DMS79 (cell line): ENCODE data around the gene CABP7.

Experiments used
- DNase-seq: peaks from one replicate; lab custom pipeline; 2025; lab: John Stamatoyannopoulos, UW

The CABP7 gene

DNA sequence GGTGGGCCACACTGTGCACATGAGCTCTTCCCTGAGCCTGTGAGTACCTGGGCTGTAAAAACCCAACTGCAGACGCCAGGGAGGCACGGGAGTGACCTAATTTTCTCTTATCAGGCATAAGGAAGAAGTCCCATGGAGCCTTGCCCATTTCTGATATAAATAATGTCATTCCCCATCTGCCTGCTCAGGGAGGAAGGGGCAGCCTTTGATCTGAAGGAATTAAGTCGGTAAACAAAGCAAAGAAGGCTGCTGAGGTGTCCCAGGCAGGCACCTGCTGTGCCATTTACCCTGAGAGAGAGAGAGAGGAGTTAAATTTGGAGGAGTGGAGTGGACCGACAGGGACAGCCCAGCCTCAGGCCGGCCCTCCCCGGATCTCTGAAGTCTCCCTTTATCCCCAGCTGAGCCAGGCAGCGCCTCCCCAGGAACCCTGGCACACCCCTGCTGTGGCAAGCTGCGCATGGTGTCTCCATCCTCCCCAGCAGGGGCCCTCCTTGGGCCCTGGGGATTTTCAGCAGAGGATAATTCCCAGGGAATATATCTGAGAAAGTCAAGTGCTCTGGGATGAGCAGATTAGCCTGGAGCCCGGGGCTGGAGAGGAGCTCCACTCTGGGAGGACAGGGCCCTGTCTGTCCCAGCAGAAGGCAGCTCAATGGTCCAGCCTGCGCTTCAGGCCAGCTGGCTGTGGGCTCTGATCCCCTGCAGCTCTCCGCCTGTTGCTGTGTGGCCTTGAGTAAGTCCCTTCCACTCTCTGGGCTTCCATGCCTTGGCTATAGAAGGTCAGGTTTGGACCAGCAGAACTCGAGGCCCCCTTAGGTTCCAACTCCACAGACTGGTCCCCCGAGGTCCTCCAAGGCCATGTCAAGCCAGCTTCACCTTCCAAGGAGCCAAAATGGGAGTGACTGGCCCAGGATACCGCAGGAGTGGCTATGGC lies 17.5 kb upstream of the CABP7 start:
- DNase-seq = no peak

DNA sequence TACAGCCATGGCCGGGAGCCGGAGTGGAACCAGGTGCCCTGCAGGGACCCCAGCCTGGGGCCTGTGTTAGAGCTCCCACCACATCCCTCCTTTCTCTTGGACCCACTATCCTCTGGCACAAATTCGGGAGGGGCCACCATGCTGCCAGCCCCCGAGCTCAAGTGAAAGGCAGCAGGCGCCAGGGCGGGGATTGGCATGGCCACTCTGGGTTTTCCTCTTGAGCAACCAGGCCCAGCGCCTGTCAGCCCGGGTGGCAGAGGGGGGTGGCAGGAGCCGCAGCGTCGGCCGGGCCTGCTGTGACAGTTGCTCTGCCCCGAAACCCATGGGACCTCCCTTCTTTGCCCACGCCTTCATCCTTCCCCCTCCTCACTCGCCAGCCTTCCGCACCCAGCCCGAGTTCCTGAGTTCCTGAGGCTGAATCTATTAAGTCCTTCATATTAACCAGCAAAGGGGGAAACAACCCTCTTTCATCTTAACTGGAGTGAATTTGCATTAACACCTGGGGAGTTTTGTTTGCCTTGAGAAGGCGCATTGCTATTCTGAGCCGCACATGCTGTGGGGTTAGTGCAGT lies 16.8 kb upstream of the CABP7 start:
- no peak for DNase-seq

DNA sequence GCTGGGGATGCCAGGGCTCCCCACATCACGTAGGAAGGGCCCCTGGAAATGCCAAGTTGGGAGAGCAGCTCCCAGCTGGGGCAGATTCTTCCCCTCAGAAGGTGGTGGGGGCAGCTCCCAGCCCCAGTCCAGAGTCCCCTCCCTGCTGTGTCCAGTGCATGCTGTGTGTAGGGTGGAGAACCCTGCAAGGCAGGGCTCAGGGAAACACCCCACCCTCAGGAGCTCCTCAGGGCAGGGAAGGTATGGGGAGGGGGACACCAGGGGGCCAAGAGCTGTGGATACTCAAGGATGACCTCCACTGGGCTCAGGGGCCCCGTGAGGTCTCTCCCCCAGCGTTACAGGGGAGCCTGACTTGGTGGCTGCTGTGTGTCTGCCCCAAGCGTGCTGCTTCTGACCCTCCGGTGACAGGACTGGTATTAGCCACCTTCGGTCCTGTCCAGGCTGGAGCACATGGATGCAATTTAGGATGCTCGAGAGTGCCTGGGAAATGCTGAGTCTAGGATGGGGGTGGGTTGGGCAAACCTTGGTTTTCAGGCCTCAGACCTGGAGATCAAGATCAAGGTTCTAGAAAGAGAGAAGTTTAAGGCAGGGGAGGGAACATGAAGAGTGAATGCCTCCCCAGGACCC lies 16.1 kb upstream of the CABP7 start:
- DNase-seq = no peak

DNA sequence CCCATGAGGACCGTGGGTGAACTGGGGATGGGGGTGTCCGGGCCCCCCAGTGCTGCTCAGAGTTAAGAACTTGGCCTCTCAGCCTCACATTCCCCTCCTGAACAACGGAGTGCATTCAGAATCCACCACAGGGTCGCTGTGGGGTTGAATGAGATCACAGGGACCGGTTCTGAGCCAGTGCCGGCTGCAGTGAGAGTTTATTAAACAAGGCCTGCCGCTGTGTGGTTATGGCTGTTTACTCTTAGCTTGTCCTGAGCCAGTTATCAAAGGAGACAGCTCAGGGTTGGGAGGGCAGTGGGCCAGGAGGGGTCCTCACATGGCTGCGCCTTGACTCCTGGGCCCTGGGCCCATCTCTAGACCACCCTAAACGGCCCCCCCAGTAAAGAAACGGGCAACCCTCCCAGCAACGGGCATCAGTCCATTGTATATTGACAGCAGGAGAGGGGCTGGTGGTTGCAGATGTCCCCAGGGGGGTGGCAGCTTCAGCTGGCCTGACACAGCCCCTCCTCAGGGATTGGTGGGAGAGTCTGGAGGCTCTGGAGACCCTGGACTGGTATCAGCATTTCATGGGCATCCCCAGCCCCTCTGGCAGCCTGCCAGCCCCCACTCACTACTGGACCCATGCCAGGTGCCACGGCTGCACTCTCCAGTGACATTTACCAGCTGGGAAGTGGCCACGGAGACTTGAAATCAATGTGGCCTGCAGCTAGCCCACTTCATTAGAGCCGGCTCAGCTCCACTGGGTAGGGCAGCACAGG lies 15.1 kb upstream of the CABP7 start:
- peak; percentile 90 for DNase-seq

DNA sequence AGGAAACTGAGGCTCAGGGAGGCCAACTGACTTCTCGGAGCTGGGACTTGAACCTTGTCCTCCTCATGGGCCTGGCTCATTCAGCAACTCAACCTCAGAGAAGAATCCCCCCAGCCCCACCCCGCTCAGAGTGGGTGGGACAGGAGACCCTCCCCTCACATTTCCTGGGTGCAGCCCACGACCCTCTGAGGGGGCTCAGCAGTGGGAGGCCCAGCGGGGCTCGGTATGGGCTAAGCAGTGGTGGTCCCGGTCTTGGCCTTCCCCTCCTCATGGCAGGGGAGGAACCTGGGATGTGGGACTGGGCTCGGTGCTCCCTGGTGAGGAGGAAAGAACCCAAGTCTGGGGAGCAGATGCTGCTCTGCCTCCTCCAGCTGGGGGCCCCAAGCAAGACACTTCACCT lies 14.2 kb upstream of the CABP7 start:
- DNase-seq = no peak

DNA sequence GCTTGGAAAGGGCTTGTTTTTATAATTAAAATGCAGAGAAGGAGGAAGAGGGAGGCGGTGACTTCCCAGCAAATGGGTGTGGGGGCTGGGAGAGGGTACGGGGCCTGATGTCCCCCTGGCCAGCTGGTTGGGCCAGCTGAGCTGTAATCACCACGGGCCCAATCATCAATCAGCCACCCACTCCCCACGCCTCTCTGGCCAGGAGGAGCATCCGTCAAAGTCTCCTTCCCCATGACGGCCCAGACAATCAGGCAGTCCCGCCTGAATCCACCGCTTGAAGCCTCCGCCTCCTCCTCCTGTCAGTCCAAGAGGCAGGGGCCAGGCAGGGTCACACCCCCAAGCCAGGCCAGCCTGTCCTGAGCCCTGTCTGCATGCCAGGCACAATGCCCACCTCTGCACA lies 13.3 kb upstream of the CABP7 start:
- no peak for DNase-seq

DNA sequence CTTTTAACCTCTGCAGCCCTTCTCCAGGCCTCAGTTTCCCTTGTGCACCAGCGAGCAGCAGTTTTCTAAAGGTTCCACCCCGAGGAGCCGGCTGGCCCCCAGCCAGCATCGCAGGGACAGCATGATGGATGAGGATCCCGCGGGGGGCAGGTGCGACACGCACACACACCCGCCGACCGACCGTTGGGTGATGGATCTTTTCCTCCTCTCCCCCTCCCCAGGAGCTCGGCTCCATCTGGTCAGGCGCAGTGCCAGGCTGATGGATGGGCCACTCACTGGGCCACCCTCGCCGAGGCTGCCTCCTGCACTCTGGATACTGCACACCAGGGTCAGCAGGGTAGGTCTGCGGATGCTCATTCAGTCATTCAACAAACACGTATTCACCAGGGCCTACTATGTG lies 12.8 kb upstream of the CABP7 start:
- DNase-seq = no peak

DNA sequence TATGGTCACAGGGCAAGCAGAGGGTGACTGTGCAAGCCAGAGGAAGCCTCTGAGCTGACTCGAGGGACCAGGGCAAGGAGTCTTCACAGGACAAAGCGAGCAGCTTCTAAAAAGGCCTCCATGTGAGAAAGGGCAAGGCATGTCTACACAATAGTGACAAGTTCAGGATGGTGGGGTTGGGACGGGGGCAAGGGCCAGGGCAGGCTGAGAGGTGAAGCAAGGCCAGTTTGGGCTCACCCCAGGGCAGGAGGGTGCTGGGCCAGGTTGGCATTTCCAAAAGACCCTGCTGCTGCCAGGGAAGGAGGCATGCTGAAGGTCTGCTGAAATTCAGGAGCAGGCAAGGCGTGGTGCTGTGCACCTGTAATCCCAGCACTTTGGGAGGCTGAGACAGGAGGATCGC lies 12.3 kb upstream of the CABP7 start:
- DNase-seq = no peak

DNA sequence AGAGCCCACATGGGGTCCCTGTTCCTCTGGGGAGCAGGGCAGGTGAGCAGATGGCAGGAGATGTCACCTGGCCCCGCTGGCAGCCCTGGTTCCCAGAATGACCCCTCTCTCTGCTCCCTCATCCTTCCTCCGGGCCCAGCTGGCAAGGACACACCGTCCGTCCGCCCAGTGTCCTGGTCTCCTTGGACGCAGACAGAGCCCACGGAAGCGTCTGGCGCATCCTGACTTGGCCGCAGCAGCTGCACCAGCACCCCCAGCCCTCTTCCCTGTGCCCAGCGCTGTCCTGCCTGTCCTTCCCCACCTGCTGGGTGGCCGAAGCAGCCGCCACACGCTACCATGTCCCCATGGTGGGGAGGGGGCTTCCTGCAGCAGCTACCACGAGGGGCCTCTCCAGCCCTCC lies 9.6 kb upstream of the CABP7 start:
- DNase-seq = no peak

DNA sequence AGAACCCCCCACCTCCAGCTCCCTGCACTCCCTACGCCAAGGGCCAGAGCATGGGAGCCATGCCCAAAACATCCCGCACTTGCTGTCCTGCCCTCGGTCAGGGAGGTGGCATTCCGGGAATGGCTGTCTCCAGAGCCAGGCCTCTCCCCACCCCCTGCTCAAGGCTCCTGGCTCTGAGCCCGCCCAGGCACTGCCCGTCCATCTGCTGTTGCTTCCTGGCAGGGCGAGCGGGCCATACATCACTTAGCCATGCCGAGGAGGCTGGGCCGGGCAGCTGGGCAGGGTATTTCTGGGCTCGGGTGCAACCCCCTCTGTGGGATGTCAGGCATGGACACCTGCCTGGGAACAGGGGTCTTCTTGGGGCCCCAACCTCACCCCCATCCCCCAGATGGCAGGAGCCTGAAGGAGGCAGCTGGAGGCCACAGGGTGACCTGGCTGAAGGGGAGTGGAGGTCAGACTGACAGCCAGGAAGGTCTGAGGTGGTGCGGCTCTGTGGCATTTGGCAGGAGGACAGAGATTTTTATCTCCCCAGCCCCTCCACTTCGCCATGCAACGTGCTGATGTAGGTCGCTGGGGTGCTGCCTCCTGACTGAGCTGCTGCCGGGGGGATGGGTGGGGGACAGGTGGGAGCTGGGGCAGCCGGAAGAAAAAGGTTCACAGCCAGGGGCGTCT lies 8.7 kb upstream of the CABP7 start:
- DNase-seq = peak; percentile 28

DNA sequence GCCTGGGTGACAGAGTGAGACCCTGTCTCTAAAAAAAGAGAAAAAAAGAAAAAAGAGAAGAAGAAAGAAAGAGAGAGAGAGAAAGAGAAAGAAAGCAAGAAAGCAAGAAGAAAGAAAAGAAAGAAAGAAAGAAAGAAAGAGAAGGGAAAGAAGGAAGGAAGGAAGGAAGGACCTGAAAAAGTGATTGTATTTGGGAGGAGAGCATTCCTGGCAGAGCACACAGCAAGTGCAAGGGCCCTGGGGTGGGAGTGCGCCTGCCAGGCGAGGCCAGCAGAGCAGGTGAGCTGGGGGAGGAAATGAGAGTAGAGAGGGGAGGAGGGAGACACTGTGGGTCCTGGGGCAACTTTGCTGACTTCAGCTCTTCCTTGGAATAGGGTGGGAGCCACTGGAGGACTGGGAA lies 7.7 kb upstream of the CABP7 start:
- DNase-seq = no peak

DNA sequence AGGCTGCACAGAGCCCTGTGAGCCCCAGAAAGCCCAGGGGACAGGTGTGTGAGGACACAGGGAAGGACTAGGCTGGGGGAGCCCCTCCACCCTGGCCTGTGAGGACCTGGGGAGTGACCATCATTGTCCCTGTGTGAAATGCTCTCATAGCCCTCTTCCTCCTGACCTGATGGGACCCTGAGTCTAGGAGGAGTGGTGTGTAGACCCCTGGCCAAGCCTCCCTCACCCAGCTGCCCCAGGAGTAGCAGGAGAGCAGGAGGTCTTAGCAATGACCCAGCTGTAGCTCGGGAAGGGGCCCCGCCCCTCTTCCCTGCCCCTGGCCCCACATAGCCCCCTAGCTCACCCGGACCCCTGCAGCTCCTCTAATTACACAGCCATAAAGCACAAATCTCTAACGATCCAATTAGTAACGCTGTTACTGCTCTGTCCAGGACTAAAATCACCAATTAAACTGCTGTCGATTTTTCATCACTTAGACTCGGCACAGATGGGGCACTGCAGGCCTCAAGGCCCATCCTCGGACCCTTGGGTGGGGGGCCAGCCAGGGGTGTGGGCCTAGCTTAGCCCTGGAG lies 6.6 kb upstream of the CABP7 start:
- no peak for DNase-seq

DNA sequence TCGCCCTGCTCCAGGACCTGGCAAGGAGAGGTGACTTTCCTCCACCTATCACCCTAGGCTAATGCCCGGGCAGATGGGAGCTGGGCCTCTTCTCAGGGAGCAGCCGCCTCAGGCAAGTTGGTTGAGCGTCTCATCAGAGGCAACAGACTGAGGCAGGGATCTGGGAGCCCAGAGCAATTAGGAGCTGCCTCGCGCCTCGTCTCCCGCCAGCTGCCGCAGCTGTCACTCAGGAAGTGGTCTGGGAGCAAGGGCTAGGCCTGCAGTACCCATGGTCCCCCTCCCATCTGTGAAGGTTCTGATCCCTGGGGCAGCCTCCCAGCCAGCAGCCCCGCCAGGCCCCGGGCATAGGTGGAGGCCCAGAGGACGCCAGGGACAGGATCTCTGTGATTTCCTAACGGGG lies 4.6 kb upstream of the CABP7 start:
- no peak for DNase-seq

DNA sequence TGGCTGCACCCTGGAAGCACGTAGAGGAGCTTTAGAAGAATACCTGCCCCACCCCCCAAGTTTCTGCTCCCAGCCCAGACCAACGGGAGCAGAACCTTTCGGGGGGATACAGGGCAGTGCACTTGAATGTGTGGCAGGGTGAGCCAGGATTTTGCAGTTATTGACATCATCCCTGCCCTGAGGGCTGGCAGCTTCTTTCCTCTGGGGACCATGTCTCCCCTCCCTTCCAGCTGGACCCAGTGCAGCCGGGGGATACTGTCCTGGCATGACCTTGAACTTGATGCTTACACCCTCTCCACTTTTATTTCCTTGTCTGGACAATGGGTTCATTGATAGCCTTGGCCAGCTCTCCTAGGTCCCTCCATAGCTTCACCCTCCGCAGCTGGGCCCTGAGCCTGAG lies 4.1 kb upstream of the CABP7 start:
- no peak for DNase-seq

DNA sequence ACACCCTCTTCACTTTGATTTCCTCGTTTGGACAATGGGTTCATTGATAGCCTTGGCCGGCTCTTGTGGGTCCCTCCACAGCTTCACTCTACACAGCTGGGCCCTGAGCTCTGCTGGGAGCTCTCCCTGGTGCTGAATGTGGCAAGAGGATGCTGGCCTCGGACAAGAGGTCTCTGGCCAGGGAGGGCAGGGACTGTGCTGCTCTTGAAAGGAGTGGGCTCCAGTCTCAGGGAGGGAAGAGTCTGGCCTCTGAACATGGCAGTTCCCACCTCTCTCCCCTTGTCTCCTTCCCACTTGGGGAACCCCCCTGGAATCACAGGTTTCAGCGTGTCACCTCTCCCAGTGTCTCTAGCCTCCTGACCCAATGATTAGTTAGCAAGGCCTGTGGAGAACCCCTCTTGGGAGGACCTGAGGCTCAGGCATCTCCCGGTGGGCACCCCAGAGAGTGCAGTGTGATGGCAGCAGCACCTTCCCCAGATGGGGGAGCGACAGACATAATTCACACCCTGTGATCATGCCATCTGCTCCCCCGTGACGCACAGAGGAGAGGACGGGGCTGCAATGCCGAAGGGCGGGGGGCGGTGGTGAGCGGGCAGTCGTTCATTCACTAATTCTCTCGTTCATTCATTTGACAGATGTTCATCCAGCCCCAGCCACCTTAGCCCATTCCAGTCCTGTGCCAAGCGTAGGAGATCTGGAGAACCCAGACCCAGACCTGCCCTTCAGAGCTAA lies 2.8 kb upstream of the CABP7 start:
- no peak for DNase-seq

DNA sequence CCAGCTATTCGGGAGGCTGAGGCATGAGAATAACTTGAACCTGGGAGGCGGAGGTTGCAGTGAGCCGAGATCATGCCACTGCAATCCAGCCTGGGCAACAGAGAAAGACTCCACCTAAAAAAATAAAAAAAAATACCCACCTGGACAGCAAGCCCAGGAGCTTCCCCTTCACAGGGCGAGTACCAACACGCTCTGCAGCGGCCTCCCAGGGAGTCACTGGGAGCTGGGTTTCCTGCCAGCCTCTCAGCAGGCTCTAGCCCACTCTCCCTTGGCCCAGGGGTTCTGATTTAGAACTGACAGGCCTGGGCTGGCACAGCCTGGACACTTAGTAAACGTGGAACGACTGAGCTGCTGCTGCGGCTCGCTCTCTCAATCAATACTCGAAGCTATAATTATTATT lies 2.0 kb upstream of the CABP7 start:
- DNase-seq = no peak

DNA sequence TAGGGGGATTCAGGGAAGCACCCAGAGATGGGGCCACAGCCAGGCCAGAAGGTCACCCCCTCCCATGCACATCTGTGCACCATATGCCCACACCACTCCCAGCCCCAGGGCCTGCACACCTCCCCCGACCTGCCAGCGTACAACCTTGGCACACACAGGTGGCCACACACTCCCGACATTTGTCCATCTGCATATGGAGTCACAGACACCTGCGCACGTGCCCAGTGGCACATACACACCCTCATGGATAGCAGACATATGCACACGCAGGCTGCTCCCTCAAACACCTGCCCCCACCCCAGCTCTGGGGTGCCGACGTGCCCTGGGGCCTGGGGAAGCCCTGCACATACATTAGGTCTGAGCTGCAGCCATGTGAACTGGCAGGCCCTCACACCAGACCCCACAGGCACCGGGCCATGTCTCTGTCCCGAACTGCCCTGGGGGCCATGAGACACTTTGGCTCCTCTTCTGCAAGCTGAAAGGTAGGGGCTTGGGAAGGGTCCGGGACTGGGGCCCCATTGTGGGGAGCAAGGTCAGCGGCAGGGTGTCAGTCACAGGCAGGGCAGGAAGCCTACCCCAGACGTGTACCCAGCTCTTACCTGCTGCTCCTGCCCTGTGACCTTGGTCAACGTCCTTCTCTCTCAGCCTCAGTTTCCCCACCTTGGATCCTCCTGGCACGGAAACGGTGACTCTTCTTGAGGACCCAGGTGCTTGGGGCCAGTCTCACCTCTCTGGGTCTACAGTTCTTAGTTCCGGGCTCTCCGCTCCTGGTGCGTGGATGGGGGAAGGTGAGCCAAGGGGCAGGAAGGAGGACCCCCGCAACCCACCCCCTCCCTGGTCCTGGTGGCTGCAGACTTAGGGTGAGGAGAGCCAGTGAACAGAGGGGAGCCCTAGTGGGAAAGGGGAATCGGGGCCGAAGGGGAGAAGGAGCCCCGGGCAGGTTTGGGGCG lies 579 bp upstream of the CABP7 start:
- no peak for DNase-seq

DNA sequence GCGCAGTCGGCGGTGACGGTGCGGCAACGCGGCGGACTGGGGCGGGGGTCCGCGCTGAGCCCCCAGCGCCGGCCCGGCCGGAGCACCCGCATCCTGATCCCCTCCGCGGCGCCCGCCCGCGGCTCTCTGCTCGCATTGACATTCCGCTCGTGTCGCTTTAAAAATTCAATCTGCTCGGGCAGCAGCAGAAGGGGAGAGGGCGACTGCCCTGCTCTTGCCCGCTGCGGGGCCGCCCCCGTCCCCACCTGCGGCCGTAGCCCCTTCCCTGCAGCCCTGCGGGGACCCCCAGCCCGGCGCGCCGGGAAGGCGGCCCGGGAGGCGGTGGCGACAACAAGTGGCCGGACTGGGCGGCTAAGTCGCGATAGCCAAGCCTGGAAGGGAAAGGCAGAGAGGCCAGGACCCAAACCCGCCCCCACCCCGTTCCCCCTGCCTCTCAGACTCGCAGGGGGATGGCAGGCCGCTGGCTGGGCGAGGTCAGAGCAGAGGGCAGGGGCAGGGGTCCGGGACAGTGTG lies 1.1 kb downstream of the CABP7 start:
- DNase-seq = no peak

DNA sequence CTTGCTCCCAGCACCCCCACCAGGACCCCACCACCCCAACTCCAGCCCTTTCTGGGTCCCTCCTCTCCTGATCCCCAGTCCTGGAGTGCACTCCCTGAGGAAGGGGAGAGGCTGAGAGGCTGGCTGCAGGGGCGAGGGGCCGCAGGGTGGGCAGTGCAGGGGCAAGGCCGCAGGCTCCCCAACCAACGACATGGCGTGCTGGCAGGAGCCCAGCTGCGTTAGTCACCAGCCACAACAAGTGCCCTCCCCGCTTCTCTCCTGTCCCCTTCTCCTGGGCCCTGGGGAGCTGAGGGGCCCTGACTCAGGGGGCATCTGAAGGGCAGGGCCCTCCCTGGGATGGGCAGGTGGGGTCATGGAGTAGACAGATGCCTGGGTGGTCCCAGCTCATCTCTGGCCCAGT lies 2.3 kb downstream of the CABP7 start:
- no peak for DNase-seq

DNA sequence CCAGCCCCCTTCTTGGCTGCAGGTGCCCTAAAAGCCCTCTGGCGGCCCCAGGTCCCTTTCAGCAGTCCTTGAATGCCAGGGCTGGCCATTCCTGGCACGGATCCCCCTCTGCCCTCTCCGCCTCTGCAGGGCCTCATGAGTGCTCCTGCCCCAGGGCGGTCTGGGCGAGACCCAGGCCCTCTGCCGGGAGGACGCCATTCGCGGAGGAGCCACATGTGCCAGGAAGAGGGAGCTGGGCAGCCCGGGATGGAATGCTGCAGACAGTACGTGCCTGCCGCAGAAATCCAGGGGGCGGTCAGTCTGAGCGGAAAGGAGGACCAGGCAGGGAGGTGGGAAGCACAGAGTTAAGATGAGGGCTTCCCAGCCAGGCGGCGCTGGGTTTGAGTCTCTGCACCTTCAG lies 2.8 kb downstream of the CABP7 start:
- no peak for DNase-seq
